Lower leg skin (tissue), 3 donors: ENCODE measurements around the gene IPO11.

ENCODE experiments used
- CTCF ChIP-seq, 3 donors: fragments of 450-650 bp; IDR thresholded peaks; one replicate each; pipeline ENCODE4 v1.5.1; 2016; ENCODE audit warnings: antibody characterized with exemption in 3 of 3, mild to moderate bottlenecking in 3 of 3, moderate library complexity in 2 of 3
- POLR2A ChIP-seq, 2 donors: fragments of 450-650 bp; IDR thresholded peaks; one replicate each; pipeline ENCODE4 v1.6.1; 2016 to 2017; ENCODE audit warnings: antibody characterized with exemption in 2 of 2, mild to moderate bottlenecking in 1 of 2, moderate library complexity in 1 of 2

DNA sequence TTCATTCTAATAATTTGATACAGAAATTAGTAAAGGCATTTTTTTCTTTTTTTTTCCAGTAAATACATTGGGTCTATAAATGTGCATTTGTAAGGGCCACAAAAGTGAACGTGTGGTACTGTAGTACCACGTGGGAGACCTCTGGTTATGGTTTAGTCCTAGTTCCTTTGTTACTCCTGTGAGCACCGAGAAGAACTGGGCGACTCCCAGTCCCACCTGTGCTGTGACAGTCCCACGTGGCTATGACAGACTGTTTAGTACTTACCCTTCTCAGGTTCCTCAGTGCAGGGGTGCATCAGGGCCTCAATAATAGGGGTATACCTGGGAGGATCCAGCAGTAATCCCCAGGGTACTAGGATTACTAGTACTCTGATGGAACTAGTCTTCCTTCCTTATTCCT lies 215.3 kb downstream of the IPO11 start:
- TF ChIP-seq CTCF (IDR thresholded peaks at IDR 0.05), result no peak
- TF ChIP-seq POLR2A (IDR thresholded peaks at IDR 0.05), result no peak
